ENCODE results near the gene TNS3.

TNS3 gene

GRCh38 chr7:47376991-47377616, 204.8 kb downstream of the TNS3 start:
- ATAC-seq (replicated peaks; ENCODE audit: extremely low read depth, poor library complexity, severe bottlenecking) (no peak), DNase-seq (ENCODE audit: low spot score in 2 of 2) (no peak)
- Mint-ChIP-seq H3K4me1 (no peaks in the 10 kb centered on the region), H3K36me3 (ENCODE audit: insufficient read depth) (no peaks in the 10 kb centered on the region), H3K4me3 (no peak overlapping the region), H3K9me3 (no peaks in the 10 kb centered on the region), H3K27ac (ENCODE audit: low read depth) (no peak overlapping the region), H3K27me3 (no peaks in the 10 kb centered on the region)

DNA sequence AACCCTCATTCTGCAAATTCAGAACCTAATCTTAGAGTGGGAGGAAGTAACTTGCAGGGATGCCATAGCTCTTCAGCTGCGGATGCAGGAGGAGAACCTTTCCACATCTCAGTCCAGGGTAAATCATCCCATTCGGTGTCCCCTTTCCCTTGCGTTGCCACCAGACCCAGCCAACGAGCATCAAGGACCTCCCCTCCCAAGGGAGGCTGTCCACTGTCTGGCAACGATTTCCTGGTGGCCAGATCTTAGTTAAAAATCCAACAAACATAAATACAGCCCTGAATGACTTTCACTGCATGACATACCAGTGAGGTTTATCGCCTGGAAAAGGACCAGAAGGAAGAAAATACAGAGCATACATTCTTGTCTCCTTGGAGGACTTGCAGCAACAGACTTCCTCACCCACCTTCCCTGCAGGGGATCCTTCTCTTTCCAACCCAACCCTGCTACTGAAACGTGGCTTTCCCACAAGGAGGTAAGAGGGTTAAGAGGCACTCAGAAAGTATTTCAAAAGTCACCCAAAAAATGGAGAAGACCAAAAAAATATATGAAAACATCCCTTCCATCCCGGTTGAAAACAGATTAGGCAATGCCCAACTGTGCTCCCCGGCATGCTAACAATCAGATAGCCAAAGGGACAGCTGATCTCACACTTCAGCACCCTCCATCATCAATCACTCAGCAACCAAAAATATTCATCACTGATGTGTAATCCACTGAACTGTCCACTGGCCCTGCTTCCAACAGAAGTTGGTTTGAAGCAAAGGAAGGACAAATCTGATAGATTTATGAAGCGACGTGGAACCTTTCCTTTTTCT, 206.6 kb downstream of the TNS3 start:
- no peak overlapping the region for H3K27ac Mint-ChIP-seq (ENCODE audit: low read depth)
- H3K36me3 Mint-ChIP-seq (ENCODE audit: insufficient read depth): no peaks in the 10 kb centered on the region
- H3K27me3 Mint-ChIP-seq: no peaks in the 10 kb centered on the region
- no peak for ATAC-seq (replicated peaks; ENCODE audit: extremely low read depth, poor library complexity, severe bottlenecking)
- H3K9me3 Mint-ChIP-seq: no peaks in the 10 kb centered on the region
- H3K4me1 Mint-ChIP-seq: no peaks in the 10 kb centered on the region
- H3K4me3 Mint-ChIP-seq: no peak overlapping the region
- no peak for DNase-seq (ENCODE audit: low spot score in 2 of 2)

GRCh38 chr7:47374538-47374937, 207.4 kb downstream of the TNS3 start:
- H3K27me3 Mint-ChIP-seq: no peaks in the 10 kb centered on the region
- no peaks in the 10 kb centered on the region for H3K36me3 Mint-ChIP-seq (ENCODE audit: insufficient read depth)
- H3K4me1 Mint-ChIP-seq: no peaks in the 10 kb centered on the region
- no peaks in the 10 kb centered on the region for H3K9me3 Mint-ChIP-seq
- H3K4me3 Mint-ChIP-seq: no peak overlapping the region
- no peak for DNase-seq (ENCODE audit: low spot score in 2 of 2)
- no peak overlapping the region for H3K27ac Mint-ChIP-seq (ENCODE audit: low read depth)
- no peak for ATAC-seq (replicated peaks; ENCODE audit: extremely low read depth, poor library complexity, severe bottlenecking)

- H3K27me3 Mint-ChIP-seq: no peaks in the 10 kb centered on the region
- H3K4me3 Mint-ChIP-seq: no peak overlapping the region
- H3K27ac Mint-ChIP-seq (ENCODE audit: low read depth): no peak overlapping the region
- no peak for ATAC-seq (replicated peaks; ENCODE audit: extremely low read depth, poor library complexity, severe bottlenecking)
- no peaks in the 10 kb centered on the region for H3K9me3 Mint-ChIP-seq
- no peaks in the 10 kb centered on the region for H3K36me3 Mint-ChIP-seq (ENCODE audit: insufficient read depth)
- DNase-seq (ENCODE audit: low spot score in 2 of 2): no peak
- H3K4me1 Mint-ChIP-seq: no peaks in the 10 kb centered on the region
Observed at GRCh38 chr7:47373871-47374451, 207.9 kb downstream of the TNS3 start.

- ATAC-seq (replicated peaks; ENCODE audit: extremely low read depth, poor library complexity, severe bottlenecking) (no peak), DNase-seq (ENCODE audit: low spot score in 2 of 2) (no peak)
- no peaks in the 10 kb centered on the region for H3K27me3 Mint-ChIP-seq
- no peak overlapping the region for H3K27ac Mint-ChIP-seq (ENCODE audit: low read depth)
- no peaks in the 10 kb centered on the region for H3K9me3 Mint-ChIP-seq
- H3K36me3 Mint-ChIP-seq (ENCODE audit: insufficient read depth): no peaks in the 10 kb centered on the region
- H3K4me1 Mint-ChIP-seq: no peaks in the 10 kb centered on the region
- H3K4me3 Mint-ChIP-seq: no peak overlapping the region
Observed at GRCh38 chr7:47371733-47372368, 210.1 kb downstream of the TNS3 start.

DNA sequence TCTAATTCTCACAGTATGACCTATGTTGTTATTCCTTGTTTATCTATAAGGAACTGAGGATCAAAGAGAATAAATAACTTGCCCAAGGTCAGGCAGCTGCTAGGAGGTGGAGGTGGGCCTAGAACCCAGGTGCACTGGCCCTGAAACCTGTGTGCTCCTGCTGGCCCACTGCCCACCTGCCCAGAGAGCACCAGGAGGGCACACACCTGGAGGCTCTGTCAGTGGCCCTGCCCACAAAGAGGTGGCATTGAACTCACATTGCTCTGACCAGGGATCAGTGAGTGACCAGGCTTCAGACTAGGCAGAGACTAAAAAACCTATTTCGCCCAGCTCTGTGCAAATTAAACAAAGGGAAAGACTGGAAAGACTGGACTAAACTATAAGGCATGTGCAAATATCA, 210.6 kb downstream of the TNS3 start:
- no peak for DNase-seq (ENCODE audit: low spot score in 2 of 2)
- Mint-ChIP-seq H3K36me3 (ENCODE audit: insufficient read depth) (no peaks in the 10 kb centered on the region), H3K4me1 (no peaks in the 10 kb centered on the region), H3K27ac (ENCODE audit: low read depth) (no peak overlapping the region), H3K27me3 (no peaks in the 10 kb centered on the region), H3K4me3 (no peak overlapping the region), H3K9me3 (no peaks in the 10 kb centered on the region)
- no peak for ATAC-seq (replicated peaks; ENCODE audit: extremely low read depth, poor library complexity, severe bottlenecking)

DNA sequence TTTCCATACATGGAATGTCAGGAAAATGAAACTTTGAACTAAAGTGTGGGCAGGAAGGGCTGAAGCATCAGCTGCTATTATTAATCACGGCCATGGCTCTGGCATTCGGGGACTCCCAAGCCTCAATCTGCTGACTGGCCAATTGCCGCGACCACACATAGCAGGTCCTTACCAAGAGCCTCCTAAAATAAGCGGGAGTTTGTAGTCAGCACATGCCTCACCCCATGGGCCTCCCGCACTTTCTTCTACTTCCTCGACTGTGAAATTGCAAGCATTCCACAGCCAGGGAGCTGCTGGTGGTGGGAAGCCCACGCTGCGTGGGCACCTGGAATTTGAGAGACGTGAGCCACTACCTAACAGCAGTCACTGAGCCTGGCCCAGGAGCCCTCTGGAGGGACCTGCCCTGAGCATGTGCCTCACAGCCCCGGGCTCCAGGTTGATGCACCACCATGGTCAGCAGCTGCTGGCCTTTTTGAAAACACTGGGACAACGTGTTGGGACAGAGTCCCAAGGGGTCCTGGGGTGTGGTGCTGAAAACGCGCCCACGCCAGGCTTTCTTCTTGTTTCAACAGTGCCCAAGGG, 211.4 kb downstream of the TNS3 start:
- H3K36me3 Mint-ChIP-seq (ENCODE audit: insufficient read depth): no peaks in the 10 kb centered on the region

GRCh38 chr7:47369736-47370135, 212.2 kb downstream of the TNS3 start:
- Mint-ChIP-seq H3K27me3 (no peaks in the 10 kb centered on the region), H3K9me3 (no peaks in the 10 kb centered on the region), H3K27ac (ENCODE audit: low read depth) (no peak overlapping the region), H3K36me3 (ENCODE audit: insufficient read depth) (no peaks in the 10 kb centered on the region), H3K4me3 (no peak overlapping the region), H3K4me1 (no peaks in the 10 kb centered on the region)
- DNase-seq (ENCODE audit: low spot score in 2 of 2) (no peak), ATAC-seq (replicated peaks; ENCODE audit: extremely low read depth, poor library complexity, severe bottlenecking) (no peak)

More for the DNA sequence above, 211.4 kb downstream of the TNS3 start:
- H3K27me3 Mint-ChIP-seq: no peaks in the 10 kb centered on the region
- no peak for ATAC-seq (replicated peaks; ENCODE audit: extremely low read depth, poor library complexity, severe bottlenecking)
- H3K9me3 Mint-ChIP-seq: no peaks in the 10 kb centered on the region
- no peaks in the 10 kb centered on the region for H3K4me1 Mint-ChIP-seq
- no peak overlapping the region for H3K27ac Mint-ChIP-seq (ENCODE audit: low read depth)
- H3K4me3 Mint-ChIP-seq: no peak overlapping the region
- no peak for DNase-seq (ENCODE audit: low spot score in 2 of 2)

- no peak for DNase-seq (ENCODE audit: low spot score in 2 of 2)
- no peak overlapping the region for H3K4me3 Mint-ChIP-seq
- no peaks in the 10 kb centered on the region for H3K36me3 Mint-ChIP-seq (ENCODE audit: insufficient read depth)
- no peaks in the 10 kb centered on the region for H3K4me1 Mint-ChIP-seq
- H3K27me3 Mint-ChIP-seq: no peaks in the 10 kb centered on the region
- no peak for ATAC-seq (replicated peaks; ENCODE audit: extremely low read depth, poor library complexity, severe bottlenecking)
- no peak overlapping the region for H3K27ac Mint-ChIP-seq (ENCODE audit: low read depth)
- no peaks in the 10 kb centered on the region for H3K9me3 Mint-ChIP-seq
Observed at GRCh38 chr7:47368190-47368812, 213.6 kb downstream of the TNS3 start.

DNA sequence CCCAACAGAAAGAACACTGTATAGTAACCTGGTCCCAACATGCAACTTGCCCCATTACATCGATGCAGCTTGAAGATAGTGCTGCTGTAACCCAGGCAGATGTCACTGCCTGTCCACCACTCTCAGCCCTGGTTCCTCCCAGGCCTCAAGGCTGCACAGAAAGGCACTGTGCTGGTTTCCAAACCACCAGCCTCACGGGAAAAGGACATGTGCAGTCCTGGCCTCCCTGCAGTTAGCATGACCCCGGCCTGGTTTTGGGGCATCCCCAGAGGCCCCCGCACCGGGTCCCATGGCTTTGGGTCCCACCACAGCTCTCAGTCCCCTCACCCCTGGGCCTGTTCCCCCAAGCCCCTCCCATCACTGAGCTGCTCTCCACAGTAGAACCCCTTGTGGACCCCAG, 214.5 kb downstream of the TNS3 start:
- Mint-ChIP-seq H3K27ac (ENCODE audit: low read depth) (no peak overlapping the region), H3K9me3 (no peaks in the 10 kb centered on the region), H3K27me3 (no peaks in the 10 kb centered on the region), H3K4me1 (no peaks in the 10 kb centered on the region), H3K36me3 (ENCODE audit: insufficient read depth) (no peaks in the 10 kb centered on the region), H3K4me3 (no peak overlapping the region)
- DNase-seq (ENCODE audit: low spot score in 2 of 2) (no peak), ATAC-seq (replicated peaks; ENCODE audit: extremely low read depth, poor library complexity, severe bottlenecking) (no peak)

DNA sequence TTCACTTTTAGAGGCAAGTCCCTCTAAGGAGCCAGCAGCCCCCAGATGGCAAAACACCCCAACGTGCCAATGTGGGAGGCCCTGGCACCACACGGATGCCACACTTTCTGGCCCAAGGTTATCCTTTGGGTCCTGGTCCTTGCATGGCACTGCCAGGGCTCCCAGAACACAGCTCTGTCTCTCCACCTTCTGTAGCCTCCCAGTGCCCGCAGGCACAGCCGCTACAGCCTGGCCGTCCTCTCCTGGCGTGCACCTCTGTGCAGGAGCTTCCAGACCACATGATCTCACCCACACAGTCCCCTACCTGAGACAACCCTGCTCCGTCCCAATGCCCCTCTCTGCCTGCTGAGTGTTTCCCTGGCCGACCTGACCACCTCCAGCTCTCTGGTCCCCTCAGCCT, 215.0 kb downstream of the TNS3 start:
- Mint-ChIP-seq H3K27ac (ENCODE audit: low read depth) (no peak overlapping the region), H3K4me1 (no peaks in the 10 kb centered on the region), H3K36me3 (ENCODE audit: insufficient read depth) (no peaks in the 10 kb centered on the region), H3K9me3 (no peaks in the 10 kb centered on the region), H3K4me3 (no peak overlapping the region), H3K27me3 (no peaks in the 10 kb centered on the region)
- ATAC-seq (replicated peaks; ENCODE audit: extremely low read depth, poor library complexity, severe bottlenecking) (no peak), DNase-seq (ENCODE audit: low spot score in 2 of 2) (no peak)

- Mint-ChIP-seq H3K27ac (ENCODE audit: low read depth) (no peak overlapping the region), H3K4me1 (no peaks in the 10 kb centered on the region), H3K4me3 (no peak overlapping the region), H3K9me3 (no peaks in the 10 kb centered on the region), H3K27me3 (no peaks in the 10 kb centered on the region), H3K36me3 (ENCODE audit: insufficient read depth) (no peaks in the 10 kb centered on the region)
- DNase-seq (ENCODE audit: low spot score in 2 of 2) (no peak), ATAC-seq (replicated peaks; ENCODE audit: extremely low read depth, poor library complexity, severe bottlenecking) (no peak)
Observed at GRCh38 chr7:47366211-47366610, 215.7 kb downstream of the TNS3 start.

Data from central memory CD8-positive, alpha-beta T cell (primary cell).